OCI-LY1 (cell line): Measurements from ENCODE around the gene ZBTB20.

Source experiments
- EZH2 ChIP-seq: fragments of 200-600 bp; sonication (generic), shearing (Covaris generic); IDR thresholded peaks from 2 replicates; pipeline ENCODE4 v1.8.0; 2017; ENCODE audit warnings: borderline replicate concordance, mixed run types, mild to moderate bottlenecking, antibody characterized with exemption, low read length, moderate library complexity, mixed read lengths
- TF ChIP-seq, protein P1 (sequence below): fragments of 200-600 bp; sonication (generic), shearing (Covaris generic); IDR thresholded peaks from 2 replicates; pipeline ENCODE4 v1.5.1; 2017; ENCODE audit warnings: mild to moderate bottlenecking, antibody characterized with exemption, low read length, moderate library complexity, mixed read lengths

DNA sequence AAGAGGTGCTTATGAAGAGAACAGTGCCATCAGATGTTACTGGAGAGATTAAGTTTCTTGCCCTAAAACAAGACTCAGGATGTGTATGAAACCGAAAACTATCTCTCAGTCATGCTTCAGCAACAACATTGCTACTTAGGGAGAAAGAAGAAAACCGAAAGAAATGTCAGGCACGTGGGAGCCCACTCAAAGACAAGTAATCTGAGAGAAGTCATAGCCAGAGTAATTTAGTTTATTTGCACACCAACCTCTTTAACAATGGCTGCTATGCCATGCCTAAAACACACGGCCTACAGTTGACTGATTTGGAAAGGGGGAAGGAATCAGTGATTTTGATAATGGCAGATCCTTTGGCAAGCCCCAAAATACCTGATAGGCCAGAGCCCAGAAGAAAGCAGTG is 690.3 kb downstream of the ZBTB20 start:
- TF ChIP-seq, protein P1, sequence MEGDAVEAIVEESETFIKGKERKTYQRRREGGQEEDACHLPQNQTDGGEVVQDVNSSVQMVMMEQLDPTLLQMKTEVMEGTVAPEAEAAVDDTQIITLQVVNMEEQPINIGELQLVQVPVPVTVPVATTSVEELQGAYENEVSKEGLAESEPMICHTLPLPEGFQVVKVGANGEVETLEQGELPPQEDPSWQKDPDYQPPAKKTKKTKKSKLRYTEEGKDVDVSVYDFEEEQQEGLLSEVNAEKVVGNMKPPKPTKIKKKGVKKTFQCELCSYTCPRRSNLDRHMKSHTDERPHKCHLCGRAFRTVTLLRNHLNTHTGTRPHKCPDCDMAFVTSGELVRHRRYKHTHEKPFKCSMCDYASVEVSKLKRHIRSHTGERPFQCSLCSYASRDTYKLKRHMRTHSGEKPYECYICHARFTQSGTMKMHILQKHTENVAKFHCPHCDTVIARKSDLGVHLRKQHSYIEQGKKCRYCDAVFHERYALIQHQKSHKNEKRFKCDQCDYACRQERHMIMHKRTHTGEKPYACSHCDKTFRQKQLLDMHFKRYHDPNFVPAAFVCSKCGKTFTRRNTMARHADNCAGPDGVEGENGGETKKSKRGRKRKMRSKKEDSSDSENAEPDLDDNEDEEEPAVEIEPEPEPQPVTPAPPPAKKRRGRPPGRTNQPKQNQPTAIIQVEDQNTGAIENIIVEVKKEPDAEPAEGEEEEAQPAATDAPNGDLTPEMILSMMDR: no peak
- TF ChIP-seq EZH2: no peak
